AG10803 (cell line): ENCODE results near the gene ABHD17B.

Experiments used
- DNase-seq: peaks from one replicate; pipeline ENCODE4 v3.0.0; 2010; ENCODE audit warnings: low read depth
- H3K4me3 ChIP-seq: 2 replicates; pipeline ENCODE4 v1.5.1; 2011; ENCODE audit warnings: mild to moderate bottlenecking, low read length, control low read depth
- TF ChIP-seq, protein P1 (sequence below): conservative IDR thresholded peaks from 2 replicates; pipeline ENCODE4 v1.5.1; 2011; ENCODE audit warnings: mild to moderate bottlenecking, low read length, control low read depth, inconsistent platforms

Gene ABHD17B

GRCh38 chr9:71835596-71835995, 75.4 kb downstream of the ABHD17B start:
- no peak overlapping the region for H3K4me3 ChIP-seq
- TF ChIP-seq, protein P1, sequence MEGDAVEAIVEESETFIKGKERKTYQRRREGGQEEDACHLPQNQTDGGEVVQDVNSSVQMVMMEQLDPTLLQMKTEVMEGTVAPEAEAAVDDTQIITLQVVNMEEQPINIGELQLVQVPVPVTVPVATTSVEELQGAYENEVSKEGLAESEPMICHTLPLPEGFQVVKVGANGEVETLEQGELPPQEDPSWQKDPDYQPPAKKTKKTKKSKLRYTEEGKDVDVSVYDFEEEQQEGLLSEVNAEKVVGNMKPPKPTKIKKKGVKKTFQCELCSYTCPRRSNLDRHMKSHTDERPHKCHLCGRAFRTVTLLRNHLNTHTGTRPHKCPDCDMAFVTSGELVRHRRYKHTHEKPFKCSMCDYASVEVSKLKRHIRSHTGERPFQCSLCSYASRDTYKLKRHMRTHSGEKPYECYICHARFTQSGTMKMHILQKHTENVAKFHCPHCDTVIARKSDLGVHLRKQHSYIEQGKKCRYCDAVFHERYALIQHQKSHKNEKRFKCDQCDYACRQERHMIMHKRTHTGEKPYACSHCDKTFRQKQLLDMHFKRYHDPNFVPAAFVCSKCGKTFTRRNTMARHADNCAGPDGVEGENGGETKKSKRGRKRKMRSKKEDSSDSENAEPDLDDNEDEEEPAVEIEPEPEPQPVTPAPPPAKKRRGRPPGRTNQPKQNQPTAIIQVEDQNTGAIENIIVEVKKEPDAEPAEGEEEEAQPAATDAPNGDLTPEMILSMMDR: no peak
- no peak for DNase-seq

DNA sequence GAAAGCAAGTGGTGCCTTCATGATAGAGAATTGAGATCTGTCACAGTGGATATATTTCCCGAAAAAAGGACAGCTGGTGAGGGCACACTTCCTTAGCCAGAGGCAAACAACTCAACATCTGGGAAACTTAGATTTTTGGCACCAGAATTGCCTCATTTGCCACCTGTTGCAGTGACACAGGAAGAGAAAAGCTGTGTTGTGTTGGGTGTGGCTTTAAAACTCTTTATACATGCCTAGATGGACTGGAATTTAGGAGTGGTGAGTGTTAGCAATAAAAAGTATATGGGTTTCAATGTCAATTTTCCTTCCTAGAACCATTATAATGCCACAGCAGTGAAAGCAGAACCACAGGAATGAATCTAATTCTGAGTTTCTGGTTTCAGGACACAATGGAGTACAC, 80.1 kb downstream of the ABHD17B start:
- TF ChIP-seq, protein P1: no peak
- H3K4me3 ChIP-seq: no peak overlapping the region
- peak; percentile 20 for DNase-seq

GRCh38 chr9:71830153-71830552, 80.8 kb downstream of the ABHD17B start:
- TF ChIP-seq, protein P1: no peak
- no peak for DNase-seq
- H3K4me3 ChIP-seq: no peak overlapping the region

- no peak for DNase-seq
- TF ChIP-seq, protein P1: no peak
- no peak overlapping the region for H3K4me3 ChIP-seq
These were observed 84.7 kb downstream of the ABHD17B start for GRCh38 chr9:71826279-71826678.

DNA sequence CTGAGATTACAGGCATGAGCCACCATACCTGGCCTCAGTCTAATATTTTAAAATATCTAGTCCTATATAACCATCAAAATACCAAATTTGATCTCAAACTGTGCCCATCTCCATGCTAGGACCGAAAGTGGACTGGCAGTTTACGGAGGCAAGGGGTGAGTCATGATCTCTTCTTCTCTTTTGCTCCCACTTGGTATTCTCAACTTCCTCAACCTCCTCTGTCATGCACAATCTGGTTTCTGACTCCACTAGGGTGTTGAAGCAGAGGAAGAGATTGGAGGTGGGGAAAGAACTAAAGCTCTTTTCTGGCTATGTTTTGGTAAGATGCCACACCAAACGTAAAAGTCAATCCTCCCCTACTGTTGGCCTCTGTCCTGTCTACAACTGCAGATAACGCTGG, 86.7 kb downstream of the ABHD17B start:
- TF ChIP-seq, protein P1: no peak
- H3K4me3 ChIP-seq: no peak overlapping the region
- no peak for DNase-seq

GRCh38 chr9:71822935-71823334, 88.1 kb downstream of the ABHD17B start:
- H3K4me3 ChIP-seq: no peak overlapping the region
- TF ChIP-seq, protein P1: no peak
- no peak for DNase-seq

DNA sequence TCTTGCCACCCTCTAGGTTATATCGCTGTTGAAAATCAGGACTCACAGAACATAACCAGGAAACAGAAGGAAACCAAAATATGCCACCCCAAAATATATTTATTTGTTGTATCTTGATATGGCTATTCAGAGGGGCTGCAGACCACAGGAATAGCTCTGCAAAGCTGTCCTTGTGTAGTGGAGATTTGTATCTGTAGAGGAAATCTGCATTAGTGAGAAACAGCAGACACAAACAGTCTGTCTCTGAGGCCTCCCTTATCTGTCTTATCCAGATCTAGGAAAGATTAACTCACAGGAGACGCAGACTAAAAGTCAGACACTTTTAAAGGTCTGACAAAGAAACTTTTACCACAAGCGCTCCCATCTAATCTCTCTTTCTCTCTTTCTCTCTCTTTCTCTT, 88.5 kb downstream of the ABHD17B start:
- no peak for DNase-seq
- H3K4me3 ChIP-seq: no peak overlapping the region
- TF ChIP-seq, protein P1: no peak
